ENCODE measurements around the gene RPL7A. TPM values are rescaled to one million over a fixed set of nuclear protein-coding genes. Genes with fewer than 3 reads are reported as not detected.
"Not testable (repeated sequence)": the region's sequence is repeated elsewhere in the genome, so short reads cannot be mapped to it uniquely, and the experiment has no call there.

Gene RPL7A
- total RNA-seq, 2 donors from 2014 or later, result 1,478 to 1,480 TPM

GRCh38 chr9:133321411-133321935 is 26.5 kb upstream of the RPL7A start:
- Histone ChIP-seq H3K27ac (no peak overlapping the region), H3K36me3 (replicated peaks in 1 of 2; ENCODE audit: insufficient read depth in 1 of 2, low read depth in 2 of 2) (no peaks in the 10 kb centered on the region), H3K9me3 (no peaks in the 10 kb centered on the region), H3K27me3 (no peaks in the 10 kb centered on the region), H3K4me3 (no peak overlapping the region), H3K4me1 (no peaks in the 10 kb centered on the region)
- WGBS, 2 donors, result 74 to 78% methylated on average over 13 of the region's 13 CpGs
- TF ChIP-seq POLR2A (IDR thresholded peaks at IDR 0.05) (no peak), CTCF (IDR thresholded peaks at IDR 0.05) (no peak)
- intact Hi-C loops (cut with DNase I), result loop anchor here (10.0 kb wide), 1 partner anchor 137 kb away; no protein-coding TSS in a partner anchor
- ATAC-seq (no peak), DNase-seq (no peak)

GRCh38 chr9:133322701-133323100 is 25.3 kb upstream of the RPL7A start:
- Histone ChIP-seq H3K4me3 (no peak overlapping the region), H3K4me1 (no peaks in the 10 kb centered on the region), H3K27me3 (no peaks in the 10 kb centered on the region), H3K9me3 (no peaks in the 10 kb centered on the region), H3K36me3 (replicated peaks in 1 of 2; ENCODE audit: insufficient read depth in 1 of 2, low read depth in 2 of 2) (no peaks in the 10 kb centered on the region), H3K27ac (no peak overlapping the region)
- TF ChIP-seq POLR2A (IDR thresholded peaks at IDR 0.05), result no peak
- no peak for TF ChIP-seq CTCF (IDR thresholded peaks at IDR 0.05)
- intact Hi-C loops (cut with DNase I), result loop anchor here (10.0 kb wide), 1 partner anchor 138 kb away; no protein-coding TSS in a partner anchor
- 66 to 80% methylated on average over 12 to 14 of the region's 14 CpGs for WGBS, 2 donors
- DNase-seq, result no peak
- ATAC-seq, result no peak

GRCh38 chr9:133323211-133323610 is 24.8 kb upstream of the RPL7A start:
- ATAC-seq, result no peak
- no peak for TF ChIP-seq POLR2A (IDR thresholded peaks at IDR 0.05)
- TF ChIP-seq CTCF (IDR thresholded peaks at IDR 0.05), result no peak
- Histone ChIP-seq H3K4me1 (no peaks in the 10 kb centered on the region), H3K27me3 (no peaks in the 10 kb centered on the region), H3K36me3 (replicated peaks in 1 of 2; ENCODE audit: insufficient read depth in 1 of 2, low read depth in 2 of 2) (no peaks in the 10 kb centered on the region), H3K9me3 (no peaks in the 10 kb centered on the region), H3K27ac (no peak overlapping the region), H3K4me3 (no peak overlapping the region)
- WGBS, 2 donors, result 78 to 79% methylated on average over 10 of the region's 10 CpGs
- intact Hi-C loops (cut with DNase I), result loop anchor here (10.0 kb wide), 1 partner anchor 138 kb away; no protein-coding TSS in a partner anchor
- DNase-seq, result no peak

- ATAC-seq (no peak), DNase-seq (no peak)
- no peaks in the 10 kb centered on the region for H3K9me3 ChIP-seq
- 82 to 84% methylated on average over 13 of the region's 13 CpGs for WGBS, 2 donors
- no peaks in the 10 kb centered on the region for H3K27me3 ChIP-seq
- H3K4me1 ChIP-seq, result peaks cover 1% of the 10 kb centered on the region
- H3K4me3 ChIP-seq, result no peak overlapping the region
- no peak for TF ChIP-seq POLR2A (IDR thresholded peaks at IDR 0.05)
- no peak for TF ChIP-seq CTCF (IDR thresholded peaks at IDR 0.05)
- intact Hi-C loops (cut with DNase I), result loop anchor here (10.0 kb wide), 1 partner anchor 139 kb away; no protein-coding TSS in a partner anchor
- H3K36me3 ChIP-seq (replicated peaks in 1 of 2; ENCODE audit: insufficient read depth in 1 of 2, low read depth in 2 of 2), result no peaks in the 10 kb centered on the region
- no peak overlapping the region for H3K27ac ChIP-seq
Measured at GRCh38 chr9:133323991-133324703, 23.9 kb upstream of the RPL7A start.

- WGBS, 2 donors, result 85 to 95% methylated on average over 6 of the region's 6 CpGs
- H3K36me3 ChIP-seq (replicated peaks in 1 of 2; ENCODE audit: insufficient read depth in 1 of 2, low read depth in 2 of 2); H3K27ac ChIP-seq; H3K27me3 ChIP-seq; ATAC-seq; H3K9me3 ChIP-seq; H3K4me3 ChIP-seq; DNase-seq; H3K4me1 ChIP-seq: not testable (repeated sequence)
- intact Hi-C loops (cut with DNase I), result loop anchor here (10.0 kb wide), 1 partner anchor 142 kb away; no protein-coding TSS in a partner anchor
Measured at GRCh38 chr9:133327021-133327420, 21.0 kb upstream of the RPL7A start.
